Measurements from ENCODE around the gene MST1.

MST1 gene

GRCh38 chr3:49738067-49738713 lies 48.9 kb upstream of the MST1 start:
- POLR2A ChIA-PET: no interaction called here
- H3K4me3 ChIP-seq (ENCODE audit: low read depth, low read length): no peak overlapping the region
- TF ChIP-seq ZBTB44 (tag by site-specific recombination; IDR thresholded peaks at IDR 0.05): no peak
- no peak for TF ChIP-seq ELK4 (IDR thresholded peaks at IDR 0.05; ENCODE audit: borderline replicate concordance, low read depth, low read length)
- TF ChIP-seq ZNF629 (tag by site-specific recombination; IDR thresholded peaks at IDR 0.05): no peak
- TF ChIP-seq ZSCAN30 (tag by site-specific recombination; IDR thresholded peaks at IDR 0.05): no peak
- H3K9me3 ChIP-seq (ENCODE audit: control insufficient read depth, insufficient read depth, low read depth, low read length): no peaks in the 10 kb centered on the region
- peaks cover 21 to 70% of the 10 kb centered on the region in 2 experiments; a peak in 2 of 3 replicates for H3K36me3 ChIP-seq (ENCODE audit: control insufficient read depth in 2 of 2, insufficient read depth in 1 of 2, low read length in 2 of 2)
- no peak overlapping the region for H3K27ac ChIP-seq (ENCODE audit: extremely low read depth, low read depth, low read length)
- H3K4me1 ChIP-seq (ENCODE audit: control insufficient read depth, insufficient read depth, low read length): no peaks in the 10 kb centered on the region
- CTCF ChIA-PET: no interaction called here

- H3K9me3 ChIP-seq (ENCODE audit: control insufficient read depth, insufficient read depth, low read depth, low read length): no peaks in the 10 kb centered on the region
- TF ChIP-seq ZNF302 (tag by site-specific recombination; IDR thresholded peaks at IDR 0.05; ENCODE audit: low read depth) (no peak), HOXD13 (CRISPR knock-in tag; IDR thresholded peaks at IDR 0.05; ENCODE audit: borderline replicate concordance) (no peak), ZNF223 (tag by site-specific recombination; IDR thresholded peaks at IDR 0.05) (no peak), ZNF37A (tag by site-specific recombination; IDR thresholded peaks at IDR 0.05) (no peak), ZNF23 (tag by site-specific recombination; IDR thresholded peaks at IDR 0.05; ENCODE audit: borderline replicate concordance) (no peak), ZNF610 (tag by site-specific recombination; IDR thresholded peaks at IDR 0.05; ENCODE audit: borderline replicate concordance) (no peak), ZNF488 (tag by site-specific recombination; IDR thresholded peaks at IDR 0.05) (no peak), ZNF580 (tag by site-specific recombination; IDR thresholded peaks at IDR 0.05) (no peak), ZNF175 (tag by site-specific recombination; IDR thresholded peaks at IDR 0.05) (no peak), ZNF639 (tag by site-specific recombination; IDR thresholded peaks at IDR 0.05) (no peak), ZXDB (tag by site-specific recombination; IDR thresholded peaks at IDR 0.05) (no peak), SALL2 (tag by site-specific recombination; IDR thresholded peaks at IDR 0.05; ENCODE audit: borderline replicate concordance) (no peak), ZFP69B (tag by site-specific recombination; IDR thresholded peaks at IDR 0.05) (no peak)
- H3K4me3 ChIP-seq (ENCODE audit: low read depth, low read length): no peak overlapping the region
- H3K27ac ChIP-seq (ENCODE audit: extremely low read depth, low read depth, low read length): no peak overlapping the region
- ChIA-PET POLR2A (no interaction called here), CTCF (interaction anchor here (1.4 kb wide), 1 partner anchor 67 kb away, joined by 3 read pairs; no protein-coding TSS in a partner anchor)
- no peaks in the 10 kb centered on the region for H3K4me1 ChIP-seq (ENCODE audit: control insufficient read depth, insufficient read depth, low read length)
- peaks cover 24 to 84% of the 10 kb centered on the region in 2 experiments; a peak in 2 of 3 replicates for H3K36me3 ChIP-seq (ENCODE audit: control insufficient read depth in 2 of 2, insufficient read depth in 1 of 2, low read length in 2 of 2)
Observed at GRCh38 chr3:49734752-49735151, 45.5 kb upstream of the MST1 start.

All from HEK293 (cell line).